NCI-H1694 (cell line): ENCODE measurements around the gene ACKR3.

Experiments
- DNase-seq: peaks from one replicate; lab custom pipeline; 2025; lab: John Stamatoyannopoulos, UW

Gene ACKR3

DNA sequence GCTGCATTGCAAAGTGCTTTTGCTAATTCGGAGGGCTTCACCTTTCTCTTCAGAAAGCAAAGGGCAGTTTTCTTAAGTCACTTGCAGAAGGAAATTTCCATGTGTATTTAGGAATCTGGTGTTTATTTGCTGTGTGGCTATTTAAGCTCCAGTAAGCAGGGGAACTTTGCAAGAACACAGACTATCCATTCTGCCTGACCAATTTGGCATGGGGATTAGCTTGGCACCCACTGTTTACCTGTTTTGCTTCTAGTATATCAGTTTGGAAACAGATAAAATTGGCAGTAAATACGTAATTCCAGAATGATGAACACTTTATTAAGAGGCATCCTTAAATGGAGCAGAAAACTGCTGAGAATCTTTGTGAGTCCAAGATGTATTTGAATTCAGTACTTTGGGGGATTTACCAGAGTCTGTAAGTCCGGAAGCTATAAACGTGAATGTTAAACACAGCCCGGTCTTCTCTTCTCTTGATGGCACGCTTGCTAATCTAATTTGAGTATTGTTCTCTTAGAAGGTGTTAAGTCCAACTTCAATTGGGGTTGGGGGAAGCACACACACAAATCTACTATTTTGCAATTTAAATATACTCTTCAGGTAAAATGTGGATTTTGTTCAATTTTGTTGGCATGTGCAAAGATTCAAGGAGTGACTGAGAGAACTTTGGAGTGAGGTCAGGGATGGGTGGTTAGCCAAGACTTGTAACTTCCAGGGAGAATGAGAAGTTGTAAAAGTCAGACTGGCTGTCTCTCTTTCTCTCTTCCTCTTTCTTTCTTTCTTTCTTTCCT is 650 bp downstream of the ACKR3 start:
- no peak for DNase-seq

DNA sequence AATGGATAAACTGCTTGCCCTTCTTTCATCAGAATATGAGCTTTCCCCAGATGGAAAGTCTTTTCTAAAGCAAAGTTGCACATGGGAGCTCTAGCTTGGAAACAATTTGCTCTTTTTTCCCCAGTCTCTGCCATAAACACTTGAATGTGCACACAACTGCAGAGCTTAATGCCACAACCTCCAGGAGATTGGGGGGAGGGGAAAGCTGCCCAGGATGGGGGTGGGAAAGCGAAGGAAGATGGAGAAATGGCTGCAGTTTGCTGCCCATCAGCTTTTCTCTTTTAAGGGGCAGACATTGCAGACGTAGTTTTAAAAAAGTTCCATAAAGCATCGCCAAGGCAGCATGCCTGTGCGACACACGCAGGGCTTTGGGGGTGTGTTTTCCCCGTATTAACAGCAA is 1.5 kb downstream of the ACKR3 start:
- DNase-seq: no peak

DNA sequence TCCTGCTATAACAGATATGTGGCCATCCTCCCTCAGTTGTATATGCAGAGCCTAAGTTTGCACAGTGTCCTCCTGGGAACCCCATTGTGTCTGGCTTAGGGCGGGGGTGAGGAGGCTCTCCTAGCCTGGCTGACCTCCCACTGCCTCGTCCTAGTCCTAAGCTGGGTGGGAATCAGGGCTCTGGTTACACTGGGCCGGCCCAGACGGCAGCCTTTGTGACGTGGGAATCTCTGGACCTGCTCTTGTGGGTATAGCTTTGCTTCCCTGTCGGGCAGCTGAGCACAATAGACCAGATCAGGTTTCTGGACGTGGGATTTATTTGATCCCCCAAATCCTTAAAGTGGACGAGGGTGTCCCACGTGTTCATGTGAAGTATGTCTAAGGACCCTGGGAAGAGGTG is 2.9 kb downstream of the ACKR3 start:
- DNase-seq: no peak

DNA sequence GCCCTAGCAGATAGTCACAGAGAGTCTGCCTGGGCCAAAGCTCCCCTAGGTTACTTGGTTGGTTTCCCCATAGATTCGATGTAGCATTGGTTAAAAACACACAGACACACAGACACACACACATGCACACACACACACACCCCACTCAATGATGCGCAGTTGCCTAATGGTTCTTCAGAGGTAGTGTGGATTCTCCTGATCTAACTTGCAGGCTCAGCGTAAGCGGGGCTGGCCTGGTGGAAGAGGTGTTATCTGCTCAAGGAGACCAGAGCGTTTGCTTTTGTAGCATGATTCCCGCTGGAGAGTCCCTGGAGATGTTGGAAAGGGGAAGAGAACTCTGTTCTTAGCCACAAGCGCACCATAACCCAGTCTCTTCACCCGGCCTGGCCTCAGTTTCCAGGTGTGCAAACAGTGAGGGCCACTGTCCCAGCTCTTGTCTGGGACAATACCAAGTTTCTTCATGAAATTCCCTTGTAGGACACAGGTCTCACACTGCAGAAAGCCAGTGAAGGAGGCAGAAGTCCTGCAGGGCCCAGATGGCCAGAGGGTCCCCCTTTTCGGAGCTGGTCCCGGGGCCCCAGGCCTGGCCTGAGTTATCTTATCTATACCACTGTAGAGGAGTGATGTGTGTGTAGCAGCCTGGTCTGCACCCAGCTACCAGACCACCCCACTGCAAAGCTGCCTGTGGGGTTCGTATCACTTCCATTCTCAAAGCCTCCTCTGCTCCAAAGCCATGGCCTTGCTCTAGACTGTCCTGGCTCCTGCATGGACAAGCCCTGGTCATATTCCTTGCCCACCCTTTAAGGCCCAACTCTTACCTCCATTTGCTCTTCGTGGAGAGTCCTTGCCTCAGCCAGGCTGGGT is 3.7 kb downstream of the ACKR3 start:
- DNase-seq: no peak

DNA sequence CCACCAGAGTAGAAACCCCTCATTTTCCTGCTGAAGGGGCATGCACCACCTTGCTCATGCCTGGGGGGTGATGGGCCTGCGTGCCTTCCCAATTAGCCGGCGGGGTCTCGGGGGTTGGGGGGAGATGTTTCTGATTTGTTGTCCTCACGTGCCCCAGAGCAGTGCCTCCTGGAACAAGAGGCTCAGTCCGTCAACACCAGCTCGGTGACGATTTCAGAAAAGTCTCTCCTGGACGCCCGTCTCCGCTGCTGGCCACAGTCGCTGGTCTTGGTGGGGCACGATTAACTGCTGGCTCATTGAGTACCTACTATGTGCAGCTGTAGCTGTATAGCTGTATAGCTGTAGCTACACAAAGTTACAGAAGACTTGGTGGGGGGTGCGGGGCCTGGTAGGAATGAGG is 4.4 kb downstream of the ACKR3 start:
- DNase-seq: no peak

DNA sequence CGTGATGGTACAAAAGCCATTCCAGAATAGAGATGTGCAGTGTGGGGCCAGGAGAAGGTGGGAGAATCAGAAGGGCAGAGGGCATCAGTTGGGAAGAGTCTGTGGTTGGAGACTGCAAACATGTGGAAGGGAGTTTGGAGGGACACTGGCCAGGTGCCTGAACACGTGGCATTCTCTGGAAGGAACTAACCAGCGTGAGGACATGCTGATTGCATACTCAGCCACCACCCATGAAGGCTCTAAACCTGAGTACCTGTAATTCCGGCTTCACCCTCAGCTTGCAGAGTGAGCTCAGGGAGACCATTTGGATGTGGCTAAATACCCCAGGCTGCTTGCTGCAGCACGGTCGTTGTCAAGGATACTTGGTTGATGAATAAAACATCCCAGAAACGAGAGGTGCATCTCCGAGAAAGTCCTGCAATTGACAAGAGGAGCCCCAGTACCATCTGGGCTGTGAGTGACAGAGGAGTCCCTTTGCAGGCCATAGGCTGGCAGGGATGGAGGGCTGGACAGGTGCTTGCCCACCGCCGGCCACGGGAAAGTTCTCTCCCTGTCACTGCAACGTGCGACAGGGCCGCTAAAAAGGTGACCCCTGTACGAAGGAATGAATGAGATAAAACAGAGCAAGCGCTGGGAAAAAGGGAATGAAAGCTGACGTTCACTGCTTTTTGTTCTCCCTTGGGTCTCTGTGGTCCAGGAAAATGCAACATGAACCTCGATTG is 5.0 kb downstream of the ACKR3 start:
- DNase-seq: no peak

DNA sequence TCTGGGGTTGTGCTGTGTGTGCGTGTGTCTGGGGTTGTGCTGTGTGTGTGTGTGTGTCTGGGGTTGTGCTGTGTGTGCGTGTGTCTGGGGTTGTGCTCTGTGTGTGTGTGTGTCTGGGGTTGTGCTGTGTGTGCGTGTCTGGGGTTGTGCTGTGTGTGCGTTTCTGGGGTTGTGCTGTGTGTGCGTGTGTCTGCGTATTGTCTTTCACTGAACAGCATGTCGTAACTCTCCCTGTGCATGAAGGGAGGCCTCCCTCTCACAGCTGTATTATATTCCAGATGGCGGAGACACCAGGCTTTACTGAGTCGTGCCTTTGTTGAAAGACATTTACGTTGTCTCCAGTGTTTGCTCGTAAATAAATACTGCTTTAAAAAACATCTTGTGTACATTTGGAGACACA is 5.9 kb downstream of the ACKR3 start:
- DNase-seq: no peak

DNA sequence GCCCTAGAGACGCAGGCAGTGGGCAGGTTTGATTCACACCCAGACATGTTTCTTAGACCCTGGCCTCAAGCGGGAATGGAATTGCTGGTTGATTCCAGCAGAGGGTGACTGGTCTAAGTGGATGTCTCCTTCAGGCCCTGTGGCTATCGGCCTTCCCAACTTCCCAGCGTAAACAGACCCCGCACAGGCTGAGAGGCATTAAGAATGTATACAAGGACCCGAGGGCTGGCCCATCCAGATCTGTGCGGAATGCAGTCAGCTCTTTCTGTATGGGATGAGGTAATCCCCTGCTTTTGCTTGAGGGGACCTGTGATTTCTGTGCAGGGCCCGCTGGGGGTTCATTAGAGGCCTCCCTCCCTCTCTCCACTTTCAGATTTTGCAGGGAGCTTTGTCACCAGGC is 6.5 kb downstream of the ACKR3 start:
- DNase-seq: no peak

DNA sequence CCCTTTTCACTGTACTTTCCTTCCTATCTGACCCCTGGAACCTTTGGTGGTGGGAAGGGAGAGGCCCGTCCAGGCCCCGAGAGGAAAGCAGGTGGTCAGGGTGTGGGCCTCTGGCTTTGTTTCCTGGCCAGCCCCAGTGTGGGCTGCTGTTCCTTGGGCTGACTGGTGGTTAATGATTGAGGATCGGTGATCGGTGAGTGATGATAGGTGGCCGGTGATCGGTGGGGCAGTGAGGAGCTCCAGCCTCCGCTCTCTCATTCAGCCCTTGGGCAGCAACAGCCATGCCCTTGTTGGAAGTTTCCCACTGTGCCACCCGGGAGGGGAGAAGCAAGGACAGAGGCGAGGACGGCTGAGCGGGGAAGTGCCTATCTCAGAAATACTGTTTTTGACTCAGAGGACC is 7.3 kb downstream of the ACKR3 start:
- DNase-seq: no peak

DNA sequence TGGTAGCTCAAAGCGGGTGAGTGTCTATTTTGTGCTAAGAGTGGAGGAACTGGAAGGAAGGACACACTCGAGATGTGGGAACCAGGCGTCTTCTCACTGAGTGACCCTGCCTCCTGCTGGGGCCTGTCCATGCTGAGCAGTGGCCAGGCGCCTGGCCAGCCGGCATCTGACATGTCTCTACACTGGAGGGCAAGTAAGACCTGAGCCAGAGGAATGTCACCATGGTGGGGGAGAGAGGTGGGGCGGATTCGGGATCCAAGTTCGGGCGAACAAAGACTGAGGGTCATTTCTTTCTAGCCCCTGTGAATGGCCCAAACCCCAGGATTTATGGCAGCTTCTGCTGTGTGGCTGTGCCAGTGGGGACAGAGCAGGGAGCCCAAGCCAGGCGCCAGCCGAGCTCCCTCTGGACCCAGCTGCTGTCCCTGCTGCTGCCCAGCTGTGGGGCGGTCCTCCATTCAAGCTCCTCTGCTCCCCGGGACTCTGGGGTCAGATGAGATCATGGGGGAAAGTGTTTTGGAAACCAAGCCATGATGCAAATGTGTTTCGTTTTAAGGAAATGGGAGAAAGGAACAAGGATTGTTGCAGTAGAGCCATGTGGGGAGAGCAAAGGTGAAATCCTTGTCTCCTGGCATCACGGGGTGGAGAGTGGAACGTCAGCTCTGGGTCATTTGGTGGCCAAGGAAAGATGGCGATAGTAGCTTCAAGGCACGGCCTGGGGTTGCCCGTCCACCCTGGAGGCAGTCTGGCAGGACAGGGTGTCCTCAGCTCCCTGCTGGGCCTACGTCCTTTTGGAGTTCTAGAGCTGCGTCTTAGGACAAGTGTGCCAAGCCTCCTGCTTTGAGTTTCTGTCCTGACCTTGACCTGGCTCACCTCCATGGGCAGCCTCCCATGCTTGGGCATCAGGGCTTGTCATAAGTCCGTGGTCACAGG is 8.1 kb downstream of the ACKR3 start:
- DNase-seq: no peak

DNA sequence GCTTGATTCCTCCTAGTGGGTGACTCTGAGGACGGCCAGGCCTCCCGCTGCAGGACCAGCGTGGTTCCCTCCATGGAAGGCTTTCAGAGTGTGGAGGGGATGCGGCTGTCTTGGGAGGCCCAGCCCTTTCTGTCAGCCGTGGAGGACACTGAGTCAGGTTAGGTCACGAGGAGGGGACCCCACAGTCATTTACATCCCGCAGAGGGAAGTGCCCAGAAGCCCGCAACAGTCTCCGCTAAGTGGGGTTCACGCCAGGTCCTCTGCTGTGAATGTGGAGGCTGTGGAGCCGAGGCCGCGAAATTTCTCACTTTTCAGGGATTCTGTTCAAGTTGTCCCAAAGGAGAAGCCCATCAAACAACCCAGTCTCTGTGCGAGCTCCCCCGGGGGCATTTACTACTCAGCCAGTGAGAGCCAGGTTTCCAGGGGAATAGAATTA is 8.8 kb downstream of the ACKR3 start:
- DNase-seq: no peak

DNA sequence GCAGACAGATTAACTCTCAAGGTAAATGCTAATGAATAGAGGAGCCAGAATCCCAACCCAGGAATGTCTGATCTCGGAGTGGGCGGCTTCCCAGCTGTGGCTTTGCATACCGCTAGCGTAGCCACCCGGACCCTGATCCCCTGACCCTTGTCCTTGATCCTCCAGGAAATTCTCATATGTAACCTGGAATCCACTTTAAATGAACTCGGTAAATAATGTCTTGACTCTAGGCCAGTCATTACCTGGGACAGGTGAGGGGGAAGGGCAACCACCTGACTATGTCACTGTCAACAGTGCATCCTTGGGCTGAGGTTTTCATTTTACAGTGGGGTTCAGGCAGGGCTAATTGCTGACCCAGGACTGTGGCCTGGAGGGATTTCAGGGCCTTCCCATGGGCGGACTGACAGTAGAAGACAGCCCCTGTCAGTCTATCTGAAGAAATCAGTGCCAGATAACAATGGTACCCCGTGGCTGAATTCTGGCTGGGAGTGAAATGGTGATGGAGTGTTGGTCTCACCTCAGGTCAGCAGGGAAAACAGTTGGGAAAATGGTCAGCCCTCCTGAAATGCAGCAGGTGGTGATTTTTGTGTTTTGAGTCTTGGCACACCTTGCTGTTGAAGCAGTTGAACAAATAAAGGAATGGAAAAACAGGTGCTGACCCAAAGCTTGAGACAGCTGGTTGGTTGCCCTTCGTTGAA is 9.6 kb downstream of the ACKR3 start:
- no peak for DNase-seq

DNA sequence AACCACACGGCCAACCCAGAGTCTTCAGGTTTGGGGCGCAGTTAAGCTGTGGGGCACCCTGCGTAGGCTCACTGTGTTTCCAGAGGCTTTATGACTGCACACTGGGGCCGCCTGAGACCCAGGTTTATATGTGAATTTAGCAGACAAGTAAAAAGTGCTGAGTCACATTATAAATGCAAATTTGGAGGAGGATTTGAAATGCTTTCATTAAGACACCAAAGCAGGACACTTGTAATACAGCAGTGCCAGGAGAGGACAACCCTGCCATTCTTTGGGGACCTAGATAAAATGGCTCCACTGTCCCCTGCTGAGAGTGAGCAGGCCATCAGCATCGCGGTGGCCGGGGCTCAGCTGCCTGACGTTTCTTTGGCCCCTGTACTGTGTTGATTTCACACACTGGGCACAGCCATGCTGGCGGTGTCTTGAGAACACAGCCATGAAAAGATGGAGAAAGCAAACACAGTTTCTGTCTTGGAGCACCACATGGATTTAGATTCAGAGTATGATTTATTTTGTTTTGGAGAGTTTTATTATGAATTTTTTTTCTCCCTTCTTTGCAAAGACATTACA is 10.2 kb downstream of the ACKR3 start:
- no peak for DNase-seq

DNA sequence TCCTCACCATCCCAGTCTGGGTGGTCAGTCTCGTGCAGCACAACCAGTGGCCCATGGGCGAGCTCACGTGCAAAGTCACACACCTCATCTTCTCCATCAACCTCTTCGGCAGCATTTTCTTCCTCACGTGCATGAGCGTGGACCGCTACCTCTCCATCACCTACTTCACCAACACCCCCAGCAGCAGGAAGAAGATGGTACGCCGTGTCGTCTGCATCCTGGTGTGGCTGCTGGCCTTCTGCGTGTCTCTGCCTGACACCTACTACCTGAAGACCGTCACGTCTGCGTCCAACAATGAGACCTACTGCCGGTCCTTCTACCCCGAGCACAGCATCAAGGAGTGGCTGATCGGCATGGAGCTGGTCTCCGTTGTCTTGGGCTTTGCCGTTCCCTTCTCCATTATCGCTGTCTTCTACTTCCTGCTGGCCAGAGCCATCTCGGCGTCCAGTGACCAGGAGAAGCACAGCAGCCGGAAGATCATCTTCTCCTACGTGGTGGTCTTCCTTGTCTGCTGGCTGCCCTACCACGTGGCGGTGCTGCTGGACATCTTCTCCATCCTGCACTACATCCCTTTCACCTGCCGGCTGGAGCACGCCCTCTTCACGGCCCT is 11.2 kb downstream of the ACKR3 start:
- no peak for DNase-seq

DNA sequence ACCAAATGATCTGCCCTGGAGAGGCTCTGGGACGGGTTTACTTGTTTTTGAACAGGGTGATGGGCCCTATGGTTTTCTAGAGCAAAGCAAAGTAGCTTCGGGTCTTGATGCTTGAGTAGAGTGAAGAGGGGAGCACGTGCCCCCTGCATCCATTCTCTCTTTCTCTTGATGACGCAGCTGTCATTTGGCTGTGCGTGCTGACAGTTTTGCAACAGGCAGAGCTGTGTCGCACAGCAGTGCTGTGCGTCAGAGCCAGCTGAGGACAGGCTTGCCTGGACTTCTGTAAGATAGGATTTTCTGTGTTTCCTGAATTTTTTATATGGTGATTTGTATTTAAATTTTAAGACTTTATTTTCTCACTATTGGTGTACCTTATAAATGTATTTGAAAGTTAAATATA is 11.9 kb downstream of the ACKR3 start:
- no peak for DNase-seq

DNA sequence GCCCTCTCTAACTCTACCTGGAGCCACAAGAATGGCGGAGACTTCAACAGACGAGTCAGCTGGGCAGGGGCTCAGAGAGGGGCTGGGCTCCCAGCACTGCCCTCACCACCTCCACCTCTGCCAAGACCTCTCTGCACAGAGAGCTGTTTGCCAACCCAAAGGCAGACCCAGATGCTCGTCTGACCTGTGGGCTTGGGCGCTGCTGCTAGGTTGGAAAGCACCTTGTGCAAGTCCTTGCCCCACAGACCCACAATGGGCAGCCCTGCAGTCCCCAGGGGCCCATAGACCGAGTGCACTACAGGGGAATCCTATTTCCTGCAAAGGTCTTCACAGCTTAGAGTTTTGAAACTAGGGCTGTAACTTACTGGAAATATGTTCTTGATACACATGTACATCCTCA is 13.3 kb downstream of the ACKR3 start:
- no peak for DNase-seq

DNA sequence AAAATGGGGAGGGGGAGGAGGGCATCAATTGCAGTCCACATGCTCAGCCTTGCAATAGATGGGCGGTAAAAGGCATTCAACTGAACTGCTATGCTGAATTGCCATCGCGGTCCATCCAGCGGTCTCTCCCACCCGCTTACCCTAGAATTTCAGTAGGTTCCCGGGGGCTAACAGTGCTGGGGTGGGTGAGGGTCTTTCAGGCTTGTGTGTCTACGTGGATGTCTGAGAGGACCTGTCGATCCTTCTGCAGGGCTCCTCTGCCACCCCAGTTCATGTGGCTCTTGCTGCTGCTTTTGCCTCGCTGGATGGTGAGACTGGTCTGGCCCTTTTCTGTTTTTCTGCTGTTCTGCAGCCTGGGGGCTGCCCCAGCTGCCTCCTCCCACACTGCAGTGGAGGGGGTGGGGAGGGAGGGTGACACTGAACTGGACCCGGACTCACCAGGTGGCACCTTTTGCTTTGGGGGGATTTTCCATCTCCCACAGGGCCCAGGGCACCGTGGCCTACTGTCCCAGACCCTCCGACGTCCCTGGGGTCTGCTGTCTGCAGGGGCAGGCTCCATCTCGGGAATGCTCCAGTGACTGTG is 14.1 kb downstream of the ACKR3 start:
- DNase-seq: no peak

DNA sequence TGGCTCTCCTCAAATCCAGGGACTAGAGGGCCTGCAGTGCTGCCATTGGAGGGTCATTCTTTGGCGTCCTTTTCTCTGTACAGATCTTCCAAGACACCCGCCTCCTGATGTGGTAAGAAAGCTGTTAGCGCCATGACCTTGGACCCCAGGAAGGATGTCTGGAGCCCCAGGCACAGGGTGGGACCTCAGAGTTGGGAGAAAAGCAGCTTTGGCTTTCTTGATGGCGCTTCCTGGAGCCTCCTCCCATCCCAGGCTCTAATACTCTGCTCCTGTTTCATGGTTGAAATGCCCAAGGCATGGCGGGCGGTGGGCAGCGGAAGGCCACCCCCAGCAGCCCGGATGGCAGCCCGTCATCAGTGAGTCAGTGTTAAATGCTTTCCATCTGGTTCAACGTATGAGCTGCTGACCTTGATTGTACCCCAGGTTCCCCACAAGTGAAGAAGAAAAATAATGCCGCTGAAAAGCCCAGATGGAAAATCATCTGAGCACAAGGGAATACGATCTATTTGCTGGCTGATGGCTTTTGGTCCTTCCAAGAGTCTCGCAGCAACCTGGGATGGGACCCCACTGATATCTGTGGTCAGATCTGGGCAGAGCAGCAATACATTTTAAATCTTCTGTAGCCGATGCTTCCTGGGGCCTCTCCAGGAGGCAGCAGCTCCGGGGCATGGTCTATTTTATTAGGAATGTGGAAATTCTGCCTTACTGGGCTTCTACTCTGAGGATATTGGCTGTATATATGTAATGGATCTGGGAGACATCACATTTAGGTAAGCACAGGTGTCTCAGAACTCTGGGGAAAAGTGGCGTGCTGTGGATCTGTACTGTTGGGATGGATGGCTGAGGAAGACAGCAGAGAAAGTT is 15.1 kb downstream of the ACKR3 start:
- no peak for DNase-seq

DNA sequence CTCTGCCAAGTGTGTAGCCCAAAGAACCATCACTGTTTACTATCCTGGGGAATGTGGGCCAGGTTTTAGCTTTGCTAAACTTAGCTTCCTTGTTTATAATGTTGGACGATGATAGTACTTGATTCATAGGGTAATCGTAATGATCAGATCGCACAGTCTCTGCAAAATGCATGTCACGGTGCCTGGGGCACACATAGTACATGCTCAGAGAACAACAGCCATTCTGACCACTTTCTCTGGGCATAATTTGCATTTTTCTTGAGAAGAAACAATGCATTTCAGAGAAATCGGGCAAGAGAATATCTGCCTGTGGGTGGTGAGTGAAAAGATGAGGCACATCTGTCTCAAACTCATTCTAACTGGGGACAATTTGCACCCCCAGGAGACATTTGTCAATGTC is 16.3 kb downstream of the ACKR3 start:
- no peak for DNase-seq
